Breast epithelium (tissue), 4 donors: ENCODE measurements around the gene AKR1C1. TPM values are rescaled to one million over a fixed set of nuclear protein-coding genes. Genes with fewer than 3 reads are reported as not detected.
"Not testable (repeated sequence)": the region's sequence is repeated elsewhere in the genome, so short reads cannot be mapped to it uniquely, and the experiment has no call there.

ENCODE experiments used
- DNase-seq, 2 donors: peaks; one replicate each; pipeline ENCODE4 v3.0.0-alpha.2; 2019; ENCODE audit warnings: low spot score in 2 of 2
- H3K27ac ChIP-seq, 2 donors: fragments of 200-600 bp; sonication (generic) in 1 of 2; one replicate each; pipeline ENCODE4 v1.5.1; 2016 to 2019; ENCODE audit warnings: mild to moderate bottlenecking in 1 of 2
- H3K27me3 ChIP-seq, 2 donors: fragments of 200-600 bp; sonication (generic) in 1 of 2; one replicate each; pipeline versions ENCODE4 v1.5.1 to v1.6.0; 2017 to 2019; ENCODE audit warnings: control low read depth in 1 of 2, mild to moderate bottlenecking in 1 of 2
- H3K36me3 ChIP-seq: fragments of 200-600 bp; one replicate; pipeline ENCODE4 v1.5.1; 2019
- H3K4me1 ChIP-seq, 2 donors: fragments of 200-600 bp; sonication (generic); one replicate each; pipeline ENCODE4 v1.5.1; 2016 to 2019; ENCODE audit warnings: control low read depth in 1 of 2
- H3K4me3 ChIP-seq, 3 donors: fragments of 200-600 bp; sonication (generic); 1 replicate in 2 of 3; 2 replicates in 1 of 3; pipeline ENCODE4 v1.5.1; 2016 to 2019; ENCODE audit warnings: mild to moderate bottlenecking in 3 of 3, moderate library complexity in 2 of 3
- H3K9me3 ChIP-seq, 2 donors: fragments of 200-600 bp; sonication (generic) in 1 of 2; one replicate each; pipeline ENCODE4 v1.5.1; 2016 to 2019; ENCODE audit warnings: control low read depth in 1 of 2
- POLR2A ChIP-seq: fragments of 450-650 bp; IDR thresholded peaks from one replicate; pipeline ENCODE4 v1.6.1; 2016; ENCODE audit warnings: antibody characterized with exemption, mild to moderate bottlenecking, moderate library complexity
- POLR2AphosphoS5 ChIP-seq, 3 donors: sonication (generic); formaldehyde crosslinking; IDR thresholded peaks; one replicate each; pipeline ENCODE4 v1.6.1; 2017; ENCODE audit warnings: antibody characterized with exemption in 3 of 3
- intact Hi-C: fragments of 100-400 bp; cut with DNase I; formaldehyde crosslinking; loops from one replicate; pipeline ENCODE4 v1.15.1; 2023; ENCODE audit warnings: low total_unique reads
- total RNA-seq, 3 donors: library from RNA; depleted of rRNA; stranded (reverse); fragments of >200 nt; gene quantifications; one replicate each; pipeline ENCODE4 v1.1.0, GENCODE V29; 2016
- TF ChIP-seq, protein P1 (sequence below), 3 donors: fragments of 450-650 bp; IDR thresholded peaks; one replicate each; pipeline ENCODE4 v1.5.1; 2016 to 2017; ENCODE audit warnings: antibody characterized with exemption in 3 of 3, mild to moderate bottlenecking in 3 of 3, moderate library complexity in 3 of 3

AKR1C1 gene
- total RNA-seq, 3 donors from 2014 or later = 24.1 to 214 (median 31.5) TPM

DNA sequence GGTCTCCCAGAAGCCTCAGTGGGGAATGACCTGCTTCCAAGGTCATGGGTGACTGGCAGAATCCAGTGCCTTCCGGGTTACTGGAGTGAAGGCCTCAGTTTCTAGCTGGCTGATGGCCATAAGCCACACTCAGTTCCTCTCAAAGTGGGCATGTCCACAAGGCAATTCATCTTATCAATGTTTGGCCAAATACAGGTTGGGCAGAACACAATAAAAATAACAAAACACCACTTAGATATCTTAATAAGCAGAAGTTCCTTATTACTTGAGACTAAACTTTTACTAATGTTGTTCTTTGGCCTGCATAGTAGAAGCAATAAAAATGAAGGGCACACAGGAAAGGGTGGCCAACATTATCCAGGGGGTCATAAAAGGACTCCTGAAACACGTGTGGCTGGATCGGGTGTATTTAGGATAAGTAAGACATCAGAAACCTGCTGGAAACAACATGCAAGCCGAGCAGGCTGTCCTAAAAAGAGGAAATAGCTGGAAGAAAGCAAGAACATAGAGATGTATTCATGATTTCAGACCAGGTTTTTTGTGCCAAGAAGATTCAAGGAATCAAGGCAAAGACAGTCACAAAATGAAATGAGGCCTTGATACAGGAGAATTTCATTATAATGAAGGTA lies 60.1 kb downstream of the AKR1C1 start:
- H3K9me3 ChIP-seq = no peaks in the 10 kb centered on the region
- intact Hi-C loops = no loop called here
- H3K4me3 ChIP-seq = no peak overlapping the region

DNA sequence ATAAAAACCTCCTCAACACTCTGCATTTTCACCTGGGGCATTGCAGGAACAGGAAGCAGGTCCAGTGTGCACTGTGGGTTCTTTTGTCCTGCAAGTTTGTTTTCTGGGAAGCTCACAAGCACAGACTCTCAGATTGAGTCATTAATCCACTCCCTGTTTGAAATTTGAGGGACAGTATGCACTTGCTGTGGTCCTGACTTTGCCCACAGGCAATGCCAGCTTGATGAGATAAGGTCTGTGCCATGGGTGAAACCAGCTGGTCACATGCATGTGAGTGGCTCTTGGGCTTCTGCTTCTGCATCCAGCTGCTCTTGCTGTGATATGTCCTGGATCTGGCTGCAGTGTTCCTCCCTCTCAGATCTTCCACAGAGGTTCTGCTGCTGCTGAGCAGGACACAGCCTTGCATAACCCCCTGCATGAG lies 62.3 kb downstream of the AKR1C1 start:
- H3K9me3 ChIP-seq, H3K27me3 ChIP-seq, H3K4me1 ChIP-seq, H3K36me3 ChIP-seq, DNase-seq, H3K4me3 ChIP-seq, intact Hi-C loops: not testable (repeated sequence)
- peak overlapping the region in 1 of 2 donors; percentile 9 for H3K27ac ChIP-seq

More for the DNA sequence above, 60.1 kb downstream of the AKR1C1 start:
- no peaks in the 10 kb centered on the region for H3K4me1 ChIP-seq
- TF ChIP-seq POLR2AphosphoS5 (IDR thresholded peaks at IDR 0.05) (no peak), POLR2A (no peak)
- TF ChIP-seq, protein P1, sequence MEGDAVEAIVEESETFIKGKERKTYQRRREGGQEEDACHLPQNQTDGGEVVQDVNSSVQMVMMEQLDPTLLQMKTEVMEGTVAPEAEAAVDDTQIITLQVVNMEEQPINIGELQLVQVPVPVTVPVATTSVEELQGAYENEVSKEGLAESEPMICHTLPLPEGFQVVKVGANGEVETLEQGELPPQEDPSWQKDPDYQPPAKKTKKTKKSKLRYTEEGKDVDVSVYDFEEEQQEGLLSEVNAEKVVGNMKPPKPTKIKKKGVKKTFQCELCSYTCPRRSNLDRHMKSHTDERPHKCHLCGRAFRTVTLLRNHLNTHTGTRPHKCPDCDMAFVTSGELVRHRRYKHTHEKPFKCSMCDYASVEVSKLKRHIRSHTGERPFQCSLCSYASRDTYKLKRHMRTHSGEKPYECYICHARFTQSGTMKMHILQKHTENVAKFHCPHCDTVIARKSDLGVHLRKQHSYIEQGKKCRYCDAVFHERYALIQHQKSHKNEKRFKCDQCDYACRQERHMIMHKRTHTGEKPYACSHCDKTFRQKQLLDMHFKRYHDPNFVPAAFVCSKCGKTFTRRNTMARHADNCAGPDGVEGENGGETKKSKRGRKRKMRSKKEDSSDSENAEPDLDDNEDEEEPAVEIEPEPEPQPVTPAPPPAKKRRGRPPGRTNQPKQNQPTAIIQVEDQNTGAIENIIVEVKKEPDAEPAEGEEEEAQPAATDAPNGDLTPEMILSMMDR (IDR thresholded peaks at IDR 0.05) = no peak
- H3K27me3 ChIP-seq = no peaks in the 10 kb centered on the region
- no peaks in the 10 kb centered on the region for H3K36me3 ChIP-seq
- no peak for DNase-seq
- H3K27ac ChIP-seq = no peak overlapping the region

DNA sequence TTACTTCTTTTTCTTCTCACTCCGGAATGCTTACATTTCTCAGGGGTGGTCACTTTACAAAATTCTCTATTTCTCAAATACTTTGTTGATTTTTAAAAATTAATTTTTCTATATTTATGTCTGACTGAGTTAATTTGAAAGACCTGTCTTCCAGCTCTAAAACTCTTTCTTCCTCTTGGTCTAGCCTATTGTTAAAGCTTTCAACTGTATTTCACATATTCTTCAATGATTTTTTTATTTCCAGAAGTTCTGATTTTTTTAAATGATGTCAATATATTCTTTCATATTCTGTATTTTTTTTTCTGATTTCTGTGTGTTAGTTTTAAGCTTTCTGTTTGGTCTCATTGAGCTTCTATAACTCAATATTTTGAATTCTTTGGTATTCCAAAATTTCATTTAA lies 67.8 kb downstream of the AKR1C1 start:
- TF ChIP-seq POLR2AphosphoS5 (IDR thresholded peaks at IDR 0.05) = no peak
- TF ChIP-seq, protein P1 (IDR thresholded peaks at IDR 0.05) = no peak
- no peak for TF ChIP-seq POLR2A
- peaks cover 13 to 31% of the 10 kb centered on the region in 2 donors for H3K9me3 ChIP-seq

DNA sequence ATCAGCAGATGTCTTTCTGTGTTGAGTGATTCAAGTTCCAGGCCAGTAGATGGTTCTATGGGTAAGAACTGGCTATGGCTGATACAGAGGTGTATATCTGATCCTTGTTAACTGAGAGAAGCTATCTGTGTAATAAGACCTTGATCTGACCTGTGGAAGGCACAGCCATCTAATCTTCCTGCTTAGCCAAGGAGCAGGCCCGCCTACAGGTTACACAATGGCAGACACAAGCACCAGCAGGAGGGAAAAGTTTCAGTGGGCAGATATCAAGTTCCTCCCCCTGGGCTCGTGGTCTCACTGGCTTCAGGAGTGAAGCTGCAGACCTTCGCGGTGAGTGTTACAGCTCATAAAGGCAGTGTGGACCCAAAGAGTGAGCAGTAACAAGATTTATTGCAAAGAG lies 68.4 kb downstream of the AKR1C1 start:
- H3K4me1 ChIP-seq, H3K27me3 ChIP-seq, H3K4me3 ChIP-seq, H3K27ac ChIP-seq, H3K36me3 ChIP-seq, DNase-seq, intact Hi-C loops: not testable (repeated sequence)
- H3K9me3 ChIP-seq = peaks cover 13 to 31% of the 10 kb centered on the region in 2 donors

More for the DNA sequence above, 67.8 kb downstream of the AKR1C1 start:
- Histone ChIP-seq H3K27me3 (no peaks in the 10 kb centered on the region), H3K4me1 (no peaks in the 10 kb centered on the region), H3K27ac (no peak overlapping the region), H3K4me3 (no peak overlapping the region), H3K36me3 (no peaks in the 10 kb centered on the region)
- no peak for DNase-seq
- intact Hi-C loops = no loop called here

DNA sequence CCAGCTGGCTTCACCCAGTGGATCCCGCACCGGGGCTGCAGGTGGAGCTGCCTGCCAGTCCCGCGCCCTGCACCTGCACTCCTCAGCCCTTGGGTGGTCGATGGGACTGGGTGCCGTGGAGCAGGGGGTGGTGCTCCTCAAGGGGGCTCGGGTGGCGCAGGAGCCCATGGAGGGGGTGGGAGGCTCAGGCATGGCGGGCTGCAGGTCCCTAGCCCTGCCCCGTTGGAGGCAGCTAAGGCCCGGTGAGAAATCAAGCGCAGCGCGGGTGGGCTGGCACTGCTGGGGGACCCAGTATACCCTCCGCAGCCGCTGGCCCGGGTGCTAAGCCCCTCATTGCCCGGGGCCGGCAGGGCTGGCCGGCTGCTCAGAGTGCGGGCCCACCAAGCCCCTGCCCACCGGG lies 69.2 kb downstream of the AKR1C1 start:
- H3K36me3 ChIP-seq, DNase-seq, H3K27ac ChIP-seq, intact Hi-C loops, H3K4me3 ChIP-seq, H3K27me3 ChIP-seq, H3K4me1 ChIP-seq: not testable (repeated sequence)
- peaks cover 13 to 31% of the 10 kb centered on the region in 2 donors for H3K9me3 ChIP-seq

Other genes starting within 250 kb of the AKR1C1 start
- gene AKR1E2, start 137.2 kb upstream of the AKR1C1 start, total RNA-seq = 10 to 100 TPM; 12.1 to 21.1 (median 15.5) TPM
- 100 to 1,000 TPM in 1 of 3 donors, 10 to 100 TPM in 2; 25.9 to 259 (median 25.9) TPM for gene AKR1C2, start 40.4 kb downstream of the AKR1C1 start, total RNA-seq
- 100 to 1,000 TPM in 1 of 3 donors, 10 to 100 TPM in 2; 37.6 to 110 (median 70.8) TPM for gene AKR1C3, start 131.0 kb downstream of the AKR1C1 start, total RNA-seq
- under 1 TPM in 2 of 3 donors, not detected in 1; 0.33 to 0.73 TPM for gene AKR1C8, start 221.7 kb downstream of the AKR1C1 start, total RNA-seq
- not detected for gene AKR1C4, start 233.4 kb downstream of the AKR1C1 start, total RNA-seq